GM18519 (cell line): ENCODE measurements around the gene PRDM9.
"Not testable (repeated sequence)": the region's sequence is repeated elsewhere in the genome, so short reads cannot be mapped to it uniquely, and the experiment has no call there.

Experiments
- ATAC-seq: cut with Tn5 transposase; IDR thresholded peaks from one replicate; pipeline ENCODE4 v1.9.1; 2021; ENCODE audit warnings: mild to moderate bottlenecking, moderate library complexity; ENCODE audit not compliant: unreplicated experiment, low FRiP score

PRDM9 gene

DNA sequence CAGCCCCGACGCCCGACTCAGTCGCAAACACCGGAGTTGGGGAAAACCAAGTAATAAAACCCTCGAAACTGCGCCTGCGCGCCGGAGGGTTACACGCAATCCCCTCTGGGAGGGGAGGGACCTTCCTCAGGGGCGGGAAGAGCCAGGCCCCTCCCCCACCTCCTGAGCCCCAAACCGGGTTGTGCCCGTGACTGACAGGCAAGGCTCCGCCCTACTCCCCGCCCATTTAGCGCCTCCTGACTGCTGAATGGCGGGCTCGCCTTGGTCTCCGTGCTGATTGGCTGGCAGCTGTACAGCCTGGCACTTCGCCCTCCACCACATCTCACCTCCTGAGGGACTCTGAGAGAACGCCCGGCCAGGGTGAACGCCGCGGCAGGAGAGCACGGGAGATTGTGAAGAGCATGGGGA, at the start of gene PRDM9:
TSS of gene PRDM9 (plus strand) at position 332 of the 408 bp plus-strand sequence. CDS start 1,425 bp downstream, outside the sequence.
- ATAC-seq: no peak

DNA sequence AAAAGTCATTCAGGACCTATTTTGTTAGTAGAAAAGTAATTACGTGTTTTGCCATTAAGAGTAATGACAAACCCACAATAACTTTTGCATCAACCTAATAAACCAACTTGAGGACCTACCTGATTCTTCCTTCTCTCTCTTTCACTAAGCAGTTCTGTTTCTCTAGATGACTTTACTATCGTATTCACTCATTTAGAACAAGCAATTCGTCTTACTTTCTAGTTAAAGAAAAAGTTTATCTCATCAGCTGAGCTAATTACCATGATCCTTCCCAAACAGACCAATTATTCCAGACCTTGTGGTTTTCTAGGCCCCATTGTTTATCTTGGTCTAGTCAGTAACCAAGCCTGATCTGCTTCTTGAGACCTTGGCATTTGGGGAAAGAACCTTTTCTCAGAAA, 49.6 kb upstream of the PRDM9 start:
- no peak for ATAC-seq

DNA sequence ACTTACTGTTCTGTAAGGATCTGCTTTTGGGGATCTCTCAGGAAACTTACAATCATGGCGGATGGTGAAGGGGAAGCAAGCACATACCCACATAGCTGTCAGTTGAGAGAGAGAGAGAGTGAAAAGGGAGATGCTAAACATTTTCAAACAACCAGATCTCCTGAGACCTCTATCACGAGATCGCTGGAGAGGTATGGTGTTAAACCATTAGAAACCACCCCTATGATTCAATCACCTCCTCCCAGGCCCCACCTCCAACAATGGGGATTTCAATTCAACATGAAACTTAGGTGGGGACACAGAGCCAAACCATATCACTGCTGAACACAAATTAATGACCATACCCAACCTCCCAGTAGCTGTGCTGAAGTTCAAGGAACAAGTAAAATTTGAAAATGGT, 48.2 kb upstream of the PRDM9 start:
- ATAC-seq: no peak

DNA sequence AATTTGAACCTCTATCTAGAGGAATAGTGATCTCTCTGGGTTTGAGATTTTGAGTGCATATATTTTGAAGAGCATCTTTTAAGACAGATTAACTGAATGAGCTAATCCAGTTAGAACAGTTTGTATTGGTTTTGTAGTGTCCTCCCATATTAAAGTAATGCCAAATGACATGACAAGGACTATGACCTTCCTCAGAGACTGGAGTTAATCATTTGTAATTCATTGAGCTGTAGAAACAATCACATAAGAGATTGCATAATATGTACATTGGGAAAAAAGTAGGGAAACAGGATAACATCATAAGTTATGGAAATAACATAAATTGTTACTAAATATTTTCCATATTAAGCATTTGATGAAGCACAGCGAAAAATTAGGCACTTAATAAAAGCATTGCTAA, 45.8 kb upstream of the PRDM9 start:
- no peak for ATAC-seq

DNA sequence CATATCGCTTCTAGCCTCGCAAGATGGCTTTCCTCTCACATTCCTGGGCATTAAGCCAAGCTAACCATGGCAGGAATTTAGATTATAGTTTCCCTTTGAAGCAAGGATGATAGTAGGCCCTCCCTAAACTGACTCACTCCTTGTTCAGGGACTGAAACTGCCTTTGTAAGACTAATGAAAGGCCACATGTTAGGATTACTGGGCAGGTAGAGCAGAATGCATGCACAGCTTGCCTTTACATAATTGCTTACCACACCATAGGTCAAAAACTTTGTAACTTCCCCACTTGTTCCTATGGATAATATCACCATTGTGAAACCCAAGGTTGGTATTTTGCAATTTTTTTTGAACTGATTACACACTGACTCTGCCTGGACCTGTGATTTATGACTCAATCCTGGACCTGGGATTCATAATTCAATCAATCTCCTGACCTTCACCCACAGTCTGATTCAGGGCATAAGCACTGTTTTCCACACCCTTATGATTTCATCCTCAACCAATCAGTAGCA, 41.0 kb upstream of the PRDM9 start:
- ATAC-seq: no peak

DNA sequence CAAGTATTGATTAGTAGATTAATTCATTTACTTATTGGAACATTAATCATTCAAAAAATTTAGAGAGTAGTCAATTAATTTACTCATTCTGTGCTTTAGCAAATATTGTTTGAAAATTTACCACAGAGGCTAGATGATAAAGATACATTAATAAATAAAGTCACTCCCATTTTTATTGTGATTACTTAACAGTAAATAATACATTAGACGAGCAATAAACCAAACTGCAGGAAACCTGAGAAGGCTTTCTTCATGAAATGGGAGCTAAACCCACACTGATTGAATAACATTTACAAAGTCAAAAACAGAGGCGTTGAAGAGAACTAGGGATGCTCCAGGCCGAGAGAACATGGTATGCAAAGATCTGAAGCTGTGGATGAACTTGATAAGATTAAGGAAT, 38.8 kb upstream of the PRDM9 start:
- ATAC-seq: no peak

DNA sequence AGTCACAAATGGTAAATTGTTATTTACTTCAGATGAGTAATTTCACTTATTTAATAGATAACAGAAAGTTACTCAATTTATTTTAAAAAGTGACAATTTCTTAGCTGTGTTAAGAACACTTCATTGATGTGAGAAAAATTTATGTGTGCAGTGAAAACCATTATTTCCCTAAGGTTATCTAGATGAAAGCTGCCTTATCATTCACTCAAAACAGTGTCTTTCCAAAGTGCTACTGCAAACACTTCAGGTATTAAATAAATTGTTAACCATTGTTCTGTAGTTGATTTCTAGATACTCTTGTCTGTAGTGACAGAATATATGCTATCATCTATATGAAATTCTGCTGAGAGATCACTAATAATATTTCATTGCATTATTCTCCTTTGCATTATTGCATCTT, 33.5 kb upstream of the PRDM9 start:
- no peak for ATAC-seq

DNA sequence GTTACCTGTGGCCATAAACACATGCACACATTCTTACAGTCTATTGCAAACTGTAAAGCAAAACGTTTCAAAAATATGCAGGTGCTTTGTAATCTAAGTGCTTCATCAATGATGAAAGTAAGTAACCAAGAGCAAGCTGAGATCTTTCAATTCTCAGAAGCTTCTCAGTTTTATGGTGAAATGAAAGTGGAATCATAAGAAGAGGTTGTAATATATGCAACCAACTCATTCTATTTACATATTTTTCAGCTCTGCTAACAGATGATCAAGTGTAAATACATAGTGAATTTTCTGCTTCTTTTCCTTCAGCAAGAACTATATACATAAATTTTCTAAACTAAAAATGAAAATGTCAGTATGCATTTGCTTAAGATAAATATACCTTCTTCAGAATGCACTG, 33.1 kb upstream of the PRDM9 start:
- ATAC-seq: no peak

DNA sequence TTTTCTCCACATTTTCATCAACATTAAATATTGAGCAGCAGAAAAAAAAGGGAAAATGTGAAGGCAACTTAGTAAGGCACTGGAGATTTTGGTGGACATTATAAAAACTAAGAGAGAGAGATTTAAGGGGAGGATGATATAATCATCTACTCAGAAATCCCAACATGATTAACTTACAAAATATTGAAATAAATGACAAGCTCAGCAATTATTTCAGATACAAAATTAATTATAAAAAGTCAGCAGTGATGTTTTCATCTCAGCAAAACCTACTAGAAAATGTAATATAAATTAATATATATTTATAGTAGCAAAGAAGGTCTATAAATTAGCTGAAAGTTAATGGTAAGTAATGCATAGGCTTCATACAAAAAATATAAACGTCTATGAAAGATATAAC, 30.8 kb upstream of the PRDM9 start:
- ATAC-seq: no peak

DNA sequence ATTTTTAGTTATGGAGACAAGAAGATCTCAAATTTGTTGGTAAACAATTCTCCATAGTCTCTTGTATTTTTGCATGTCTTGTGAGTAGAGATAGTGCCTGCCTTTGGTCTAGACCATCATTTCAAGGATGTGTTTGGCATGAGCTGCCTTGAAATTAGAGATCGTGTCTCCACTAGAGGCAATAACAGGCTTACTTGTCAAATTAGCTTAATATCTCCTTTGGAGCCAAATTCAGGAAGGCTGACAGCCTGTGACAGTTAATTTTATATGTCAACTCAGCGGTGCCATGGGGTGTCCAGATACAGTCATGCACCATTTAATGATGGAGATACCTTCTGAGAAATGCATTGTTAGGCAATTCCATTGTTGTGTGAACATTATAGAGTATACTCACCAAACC, 24.8 kb upstream of the PRDM9 start:
- ATAC-seq: no peak

DNA sequence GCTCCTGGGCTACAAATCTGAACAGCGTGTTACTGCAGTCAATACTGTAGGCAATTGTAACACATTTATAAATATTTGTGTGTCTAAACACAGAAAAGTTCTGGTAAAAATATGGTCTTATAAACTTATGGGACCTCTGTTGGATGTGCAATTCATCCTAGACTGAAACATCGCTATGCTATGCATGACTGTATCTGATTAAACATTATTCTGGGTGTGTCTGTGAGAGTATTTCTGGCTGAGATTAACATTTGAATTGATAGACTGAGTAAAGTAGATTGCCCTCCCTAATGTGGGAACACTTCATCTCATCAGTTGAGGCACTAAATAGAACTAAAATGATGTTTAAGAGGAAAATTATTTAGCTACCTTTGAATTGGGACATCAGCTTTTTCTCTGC, 24.3 kb upstream of the PRDM9 start:
- ATAC-seq: no peak

DNA sequence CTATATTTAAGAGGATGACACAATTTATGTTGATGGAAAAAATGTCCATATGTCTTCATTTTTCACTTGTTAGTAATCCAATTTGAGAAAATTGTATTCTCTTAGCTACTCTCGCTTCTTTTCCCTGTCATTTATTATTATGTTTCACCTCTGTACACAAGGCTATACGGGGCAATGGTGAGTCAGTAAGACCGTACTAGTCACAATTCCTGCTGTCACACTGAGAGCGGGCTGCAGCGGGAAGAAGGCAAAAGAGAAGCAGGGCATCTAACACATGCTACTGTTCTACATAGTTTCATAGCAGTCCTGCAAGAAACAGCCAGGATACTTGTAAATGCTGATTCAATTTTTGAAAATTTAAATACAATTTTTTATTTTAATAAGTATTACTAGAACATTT, 23.3 kb upstream of the PRDM9 start:
- ATAC-seq: no peak

DNA sequence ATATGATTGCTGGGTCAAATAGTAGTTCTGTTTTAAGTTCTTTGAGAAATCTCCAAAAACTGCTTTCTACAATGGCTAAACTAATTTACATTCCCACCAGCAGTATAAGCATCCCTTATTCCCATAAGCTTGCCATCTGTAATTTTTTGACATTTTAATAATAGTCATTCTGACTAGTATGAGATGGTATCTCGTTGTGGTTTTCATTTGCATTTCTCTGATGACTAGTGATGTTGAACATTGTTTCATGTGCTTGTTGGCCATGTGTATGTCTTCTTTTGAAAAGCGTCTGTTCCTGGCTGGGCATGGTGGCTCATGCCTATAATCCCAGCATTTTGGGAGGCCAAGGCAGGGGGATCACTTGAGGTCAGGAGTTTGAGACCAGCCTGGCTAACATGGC, 21.2 kb upstream of the PRDM9 start:
- ATAC-seq: not testable (repeated sequence)

DNA sequence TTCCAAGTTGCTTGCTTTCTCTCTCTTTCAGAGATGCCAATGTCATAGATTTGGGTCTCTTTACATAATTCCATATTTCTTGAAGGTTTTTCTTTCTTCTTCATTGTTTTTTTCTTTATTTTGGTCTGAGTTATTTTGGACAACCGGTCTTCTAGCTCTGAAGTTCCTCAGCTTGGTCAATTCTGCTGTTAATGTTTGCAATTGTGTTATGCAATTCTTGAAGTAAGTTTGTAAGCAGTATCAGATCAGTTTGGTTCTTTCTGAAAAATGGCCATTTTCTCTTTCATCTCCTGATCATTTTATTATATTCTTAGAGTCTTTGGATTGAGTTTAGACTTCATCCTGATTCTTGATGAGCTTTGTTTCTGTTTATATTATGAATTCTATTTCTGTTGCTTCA, 16.4 kb upstream of the PRDM9 start:
- no peak for ATAC-seq

DNA sequence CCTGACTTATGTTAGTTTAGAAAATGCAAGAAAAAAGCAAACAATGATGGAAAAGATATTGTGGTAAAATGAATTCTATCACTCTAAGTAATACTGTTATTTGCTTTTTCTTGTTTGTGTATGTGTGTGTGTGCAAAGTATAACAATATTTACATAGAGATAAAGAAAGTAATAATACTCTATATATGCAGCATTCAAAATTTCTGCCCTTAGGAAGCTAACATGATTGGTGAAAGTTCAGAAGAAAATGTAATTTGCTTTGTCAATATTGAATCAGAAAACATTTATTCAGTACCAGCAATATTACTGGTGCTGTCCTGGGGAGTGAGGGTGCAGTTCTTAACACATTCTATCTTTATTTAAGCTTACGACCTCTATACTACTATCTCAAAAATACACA, 12.9 kb upstream of the PRDM9 start:
- no peak for ATAC-seq

DNA sequence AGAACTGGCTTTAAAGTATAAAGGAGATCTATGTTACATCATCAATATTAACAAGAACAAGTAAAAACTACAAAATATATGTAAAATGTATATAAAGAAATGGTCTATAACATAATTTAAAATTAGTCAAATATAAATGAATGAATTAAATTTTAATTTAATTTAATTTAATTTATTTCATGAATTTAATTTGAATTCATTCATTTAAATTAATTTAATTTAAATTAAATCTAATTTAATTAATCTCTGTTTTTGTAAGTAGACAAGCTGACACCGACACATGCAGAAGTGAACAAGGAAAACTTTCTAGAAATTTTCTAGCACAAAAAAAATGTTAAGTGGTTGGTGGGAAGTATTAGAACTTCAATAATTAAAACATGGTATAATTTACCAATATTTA, 10.8 kb upstream of the PRDM9 start:
- no peak for ATAC-seq

DNA sequence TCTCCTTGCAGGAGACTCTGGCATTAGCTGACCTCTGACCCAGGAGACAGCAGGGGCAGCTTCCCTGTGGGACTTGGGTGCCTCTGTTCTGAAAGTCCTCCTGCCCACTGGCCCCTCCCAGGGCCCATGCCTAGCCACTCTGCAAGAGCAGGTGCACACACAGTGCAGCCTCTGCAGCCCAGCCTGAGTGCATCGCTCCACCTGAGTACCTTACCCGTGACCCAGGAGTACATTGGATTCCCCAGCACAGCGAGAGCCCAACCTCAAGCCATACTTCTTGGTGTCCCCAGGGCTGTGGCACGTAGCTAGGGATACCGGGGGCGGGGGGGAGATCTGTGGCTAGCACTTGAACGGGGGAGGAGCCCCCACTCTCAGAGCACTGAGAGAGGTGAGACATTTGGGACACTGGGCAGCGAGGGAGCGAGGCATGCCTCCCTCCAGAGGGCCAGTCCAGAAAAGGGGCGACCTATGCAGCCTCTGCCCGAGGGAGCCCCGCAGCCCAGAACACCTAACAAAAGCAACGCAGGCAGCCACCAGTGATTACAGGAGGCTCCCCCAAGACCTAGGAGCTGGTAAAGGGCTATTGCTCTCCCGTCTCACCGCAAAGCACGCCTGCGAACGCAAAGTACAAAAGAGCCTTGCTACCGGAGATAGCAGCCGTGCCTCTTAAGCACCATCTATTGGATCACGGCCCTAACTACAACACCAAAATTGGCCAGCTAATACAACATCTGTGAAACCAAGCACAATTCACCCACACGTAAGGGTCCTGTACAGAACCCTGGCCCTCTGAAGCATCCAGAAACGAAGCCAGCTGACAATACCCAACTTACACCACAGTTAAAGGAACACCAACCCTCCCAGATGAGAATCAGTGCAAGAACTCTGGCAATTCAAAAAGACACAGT, 826 bp upstream of the PRDM9 start:
- ATAC-seq: no peak

DNA sequence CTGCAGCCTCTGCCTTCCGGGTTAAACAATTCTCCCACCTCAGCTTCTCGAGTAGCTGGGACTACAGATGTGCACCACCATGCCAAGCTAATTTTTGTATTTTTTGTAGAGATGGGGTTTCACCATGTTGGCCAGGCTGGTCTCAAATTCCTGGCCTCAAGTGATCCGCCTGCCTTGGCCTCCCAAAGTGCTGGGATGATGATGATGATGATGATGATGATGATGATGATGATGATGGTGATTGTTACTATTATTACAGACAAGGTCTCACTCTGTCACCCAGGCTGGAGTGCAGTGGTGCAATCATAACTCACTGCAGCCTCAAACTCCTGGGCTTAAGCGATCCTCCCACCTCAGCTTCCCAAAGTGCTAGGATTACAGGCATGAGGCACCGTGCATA, 3.0 kb downstream of the PRDM9 start:
- ATAC-seq: not testable (repeated sequence)

DNA sequence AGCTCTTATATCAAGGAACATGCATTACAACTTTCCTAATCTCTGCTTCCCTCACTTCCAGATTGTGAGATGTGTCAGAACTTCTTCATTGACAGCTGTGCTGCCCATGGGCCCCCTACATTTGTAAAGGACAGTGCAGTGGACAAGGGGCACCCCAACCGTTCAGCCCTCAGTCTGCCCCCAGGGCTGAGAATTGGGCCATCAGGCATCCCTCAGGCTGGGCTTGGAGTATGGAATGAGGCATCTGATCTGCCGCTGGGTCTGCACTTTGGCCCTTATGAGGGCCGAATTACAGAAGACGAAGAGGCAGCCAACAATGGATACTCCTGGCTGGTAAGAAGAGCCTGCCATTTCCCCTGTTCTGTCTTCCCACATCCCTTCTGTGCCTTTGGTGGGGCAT, 15.1 kb downstream of the PRDM9 start:
- no peak for ATAC-seq

DNA sequence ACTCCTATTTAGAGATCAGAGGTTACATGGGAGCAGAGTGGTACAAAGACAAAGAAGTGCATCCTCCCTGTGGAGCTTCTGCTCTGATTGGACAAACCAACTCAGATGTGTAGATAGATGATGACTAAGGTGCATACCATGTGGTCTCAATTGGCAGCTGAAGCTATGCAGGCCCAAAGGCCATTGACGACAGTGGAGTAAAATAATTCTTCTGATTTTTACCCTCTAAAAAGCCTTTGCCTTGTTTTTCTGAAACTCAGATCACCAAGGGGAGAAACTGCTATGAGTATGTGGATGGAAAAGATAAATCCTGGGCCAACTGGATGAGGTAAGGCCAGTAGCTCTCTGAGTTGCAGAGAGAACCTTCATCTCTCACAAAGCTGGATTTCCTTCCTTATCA, 15.6 kb downstream of the PRDM9 start:
- no peak for ATAC-seq

DNA sequence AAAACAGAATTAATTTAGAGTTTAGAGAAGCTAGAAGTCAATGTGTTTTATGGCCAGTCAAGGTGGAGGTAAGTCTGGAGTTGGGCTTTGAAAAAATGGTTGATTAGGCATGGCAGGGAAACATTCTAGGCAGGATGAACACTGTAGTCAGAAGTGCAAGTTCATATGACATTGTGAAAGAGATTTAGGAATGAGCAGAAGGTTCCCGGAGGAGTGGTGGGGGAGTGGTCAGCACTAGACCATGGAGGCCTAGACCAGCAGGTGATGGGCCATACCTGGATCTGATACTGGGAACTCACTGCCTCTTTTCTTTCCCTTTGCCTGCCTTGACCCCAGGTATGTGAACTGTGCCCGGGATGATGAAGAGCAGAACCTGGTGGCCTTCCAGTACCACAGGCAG, 16.6 kb downstream of the PRDM9 start:
- ATAC-seq: no peak

DNA sequence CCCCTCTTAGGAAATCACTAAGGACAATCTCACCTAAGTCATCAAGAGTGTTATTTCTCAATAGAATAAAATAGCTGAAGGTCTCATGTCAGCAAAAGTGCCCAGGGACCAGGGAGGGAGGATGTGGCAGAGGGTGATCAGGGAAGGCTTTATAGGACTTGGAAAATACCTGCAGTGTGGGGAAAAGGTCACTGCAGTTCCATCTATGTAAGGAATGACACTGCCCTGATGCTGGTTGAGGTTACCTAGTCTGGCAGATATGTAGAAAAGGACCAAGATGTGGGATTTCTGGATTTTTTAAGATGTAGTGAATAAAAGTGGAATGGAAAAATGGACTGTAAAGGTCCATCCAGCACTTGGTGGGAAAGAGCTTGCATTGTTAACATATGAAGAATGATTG, 18.3 kb downstream of the PRDM9 start:
- ATAC-seq: no peak
